ENCODE results near the gene PACC1.

DNA sequence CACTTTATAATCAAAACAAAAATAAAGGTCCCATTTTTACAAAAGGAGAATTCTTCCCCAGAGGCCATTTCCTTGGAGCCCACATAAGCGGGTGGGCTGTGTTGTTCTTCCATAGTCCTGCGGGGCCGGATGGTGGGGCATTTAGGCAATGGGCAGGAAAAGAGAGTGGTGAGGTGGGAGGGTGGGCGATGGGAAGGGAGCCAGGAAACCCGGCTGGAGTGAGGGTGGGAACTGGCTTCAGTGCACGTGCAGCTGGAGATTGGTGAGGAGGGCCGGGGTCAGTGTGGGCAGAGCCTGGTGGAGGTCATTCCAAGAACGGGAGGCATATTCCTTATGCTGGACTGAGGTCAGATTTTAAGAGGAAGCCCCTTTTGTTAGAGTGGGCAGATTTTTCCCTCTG, 31.6 kb upstream of the PACC1 start:
- TF ChIP-seq, protein P1, sequence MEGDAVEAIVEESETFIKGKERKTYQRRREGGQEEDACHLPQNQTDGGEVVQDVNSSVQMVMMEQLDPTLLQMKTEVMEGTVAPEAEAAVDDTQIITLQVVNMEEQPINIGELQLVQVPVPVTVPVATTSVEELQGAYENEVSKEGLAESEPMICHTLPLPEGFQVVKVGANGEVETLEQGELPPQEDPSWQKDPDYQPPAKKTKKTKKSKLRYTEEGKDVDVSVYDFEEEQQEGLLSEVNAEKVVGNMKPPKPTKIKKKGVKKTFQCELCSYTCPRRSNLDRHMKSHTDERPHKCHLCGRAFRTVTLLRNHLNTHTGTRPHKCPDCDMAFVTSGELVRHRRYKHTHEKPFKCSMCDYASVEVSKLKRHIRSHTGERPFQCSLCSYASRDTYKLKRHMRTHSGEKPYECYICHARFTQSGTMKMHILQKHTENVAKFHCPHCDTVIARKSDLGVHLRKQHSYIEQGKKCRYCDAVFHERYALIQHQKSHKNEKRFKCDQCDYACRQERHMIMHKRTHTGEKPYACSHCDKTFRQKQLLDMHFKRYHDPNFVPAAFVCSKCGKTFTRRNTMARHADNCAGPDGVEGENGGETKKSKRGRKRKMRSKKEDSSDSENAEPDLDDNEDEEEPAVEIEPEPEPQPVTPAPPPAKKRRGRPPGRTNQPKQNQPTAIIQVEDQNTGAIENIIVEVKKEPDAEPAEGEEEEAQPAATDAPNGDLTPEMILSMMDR (IDR thresholded peaks at IDR 0.05 in 8 of 11, conservative IDR thresholded peaks at IDR 0.05 in 3 of 11) = no peak
- TF ChIP-seq POLR2A (IDR thresholded peaks at IDR 0.05) (no peak), POLR2AphosphoS5 (IDR thresholded peaks at IDR 0.05) (no peak)
